Spleen (tissue), 7 donors: Measurements from ENCODE around the gene FIG4.

ENCODE experiments used
- POLR2A ChIP-seq, 3 donors: fragments of 450-650 bp; IDR thresholded peaks; one replicate each; pipeline ENCODE4 v1.5.1; 2017; ENCODE audit warnings: antibody characterized with exemption in 3 of 3, mild to moderate bottlenecking in 1 of 3
- TF ChIP-seq, protein P1 (sequence below), 11 experiments: fragments of 200-600 bp in 7 of 11; fragments of 450-650 bp in 4 of 11; sonication (generic) in 4 of 11; IDR thresholded peaks in 8 of 11; conservative IDR thresholded peaks in 3 of 11; 1 replicate in 7 of 11; 2 replicates in 4 of 11; pipeline versions ENCODE4 v1.4.0 to v1.8.0; 2016 to 2021; ENCODE audit warnings: antibody characterized with exemption in 11 of 11, inconsistent platforms in 4 of 11, mild to moderate bottlenecking in 1 of 11
- donor health status: DM: no; HTN: no; CAD: no; lungs with moderate emphysema.
- donor health status: DM: no; HTN: no; CAD: no.
- donor health status: DM: no; HTN: no; CAD: no.

- TF ChIP-seq, protein P1, sequence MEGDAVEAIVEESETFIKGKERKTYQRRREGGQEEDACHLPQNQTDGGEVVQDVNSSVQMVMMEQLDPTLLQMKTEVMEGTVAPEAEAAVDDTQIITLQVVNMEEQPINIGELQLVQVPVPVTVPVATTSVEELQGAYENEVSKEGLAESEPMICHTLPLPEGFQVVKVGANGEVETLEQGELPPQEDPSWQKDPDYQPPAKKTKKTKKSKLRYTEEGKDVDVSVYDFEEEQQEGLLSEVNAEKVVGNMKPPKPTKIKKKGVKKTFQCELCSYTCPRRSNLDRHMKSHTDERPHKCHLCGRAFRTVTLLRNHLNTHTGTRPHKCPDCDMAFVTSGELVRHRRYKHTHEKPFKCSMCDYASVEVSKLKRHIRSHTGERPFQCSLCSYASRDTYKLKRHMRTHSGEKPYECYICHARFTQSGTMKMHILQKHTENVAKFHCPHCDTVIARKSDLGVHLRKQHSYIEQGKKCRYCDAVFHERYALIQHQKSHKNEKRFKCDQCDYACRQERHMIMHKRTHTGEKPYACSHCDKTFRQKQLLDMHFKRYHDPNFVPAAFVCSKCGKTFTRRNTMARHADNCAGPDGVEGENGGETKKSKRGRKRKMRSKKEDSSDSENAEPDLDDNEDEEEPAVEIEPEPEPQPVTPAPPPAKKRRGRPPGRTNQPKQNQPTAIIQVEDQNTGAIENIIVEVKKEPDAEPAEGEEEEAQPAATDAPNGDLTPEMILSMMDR (IDR thresholded peaks at IDR 0.05 in 8 of 11, conservative IDR thresholded peaks at IDR 0.05 in 3 of 11) = no peak
- TF ChIP-seq POLR2A (IDR thresholded peaks at IDR 0.05) = no peak
Measured at GRCh38 chr6:109693111-109693510, 2.0 kb downstream of the FIG4 start.
